Activated gamma-delta T cell treated with anti-CD3 and anti-CD28 coated beads, Interleukin-2, amount 50 U/mL, for 16 hours (primary cell): ENCODE measurements around the gene PLCH2.

Source experiments
- DNase-seq: peaks from one replicate; pipeline ENCODE4 v3.0.0-alpha.2; 2020; ENCODE audit warnings: low read depth

The PLCH2 gene

GRCh38 chr1:2477791-2478499 lies 1.9 kb downstream of the PLCH2 start:
- DNase-seq, result no peak

- no peak for DNase-seq
These were observed 3.1 kb downstream of the PLCH2 start for GRCh38 chr1:2479186-2479585.

GRCh38 chr1:2479618-2480017 lies 3.5 kb downstream of the PLCH2 start:
- DNase-seq, result no peak

- no peak for DNase-seq
These were observed 4.3 kb downstream of the PLCH2 start for GRCh38 chr1:2480236-2480985.

GRCh38 chr1:2480986-2481364 lies 4.9 kb downstream of the PLCH2 start:
- no peak for DNase-seq

- DNase-seq, result no peak
These were observed 5.8 kb downstream of the PLCH2 start for GRCh38 chr1:2481885-2482284.

- DNase-seq, result no peak
These were observed 6.5 kb downstream of the PLCH2 start for GRCh38 chr1:2482588-2482987.

GRCh38 chr1:2483026-2483425 lies 6.9 kb downstream of the PLCH2 start:
- no peak for DNase-seq

- no peak for DNase-seq
These were observed 7.9 kb downstream of the PLCH2 start for GRCh38 chr1:2483970-2484369.

- DNase-seq, result no peak
These were observed 10.0 kb downstream of the PLCH2 start for GRCh38 chr1:2486041-2486440.

GRCh38 chr1:2486558-2486957 lies 10.5 kb downstream of the PLCH2 start:
- DNase-seq, result no peak

- DNase-seq, result no peak
These were observed 12.6 kb downstream of the PLCH2 start for GRCh38 chr1:2488688-2489087.

- no peak for DNase-seq
These were observed 13.5 kb downstream of the PLCH2 start for GRCh38 chr1:2489615-2490014.

GRCh38 chr1:2492091-2492490 lies 16.0 kb downstream of the PLCH2 start:
- no peak for DNase-seq

- no peak for DNase-seq
These were observed 17.1 kb downstream of the PLCH2 start for GRCh38 chr1:2493218-2493617.

GRCh38 chr1:2493691-2494322 lies 17.7 kb downstream of the PLCH2 start:
- DNase-seq, result peak; percentile 2

GRCh38 chr1:2494323-2494693 lies 18.2 kb downstream of the PLCH2 start:
- no peak for DNase-seq

GRCh38 chr1:2495026-2495425 lies 18.9 kb downstream of the PLCH2 start:
- DNase-seq, result no peak

- no peak for DNase-seq
These were observed 19.5 kb downstream of the PLCH2 start for GRCh38 chr1:2495546-2495945.

- peak; percentile 15 for DNase-seq
These were observed 20.1 kb downstream of the PLCH2 start for GRCh38 chr1:2496087-2496622.

GRCh38 chr1:2496746-2497145 lies 20.7 kb downstream of the PLCH2 start:
- no peak for DNase-seq

- DNase-seq, result no peak
These were observed 21.8 kb downstream of the PLCH2 start for GRCh38 chr1:2497891-2498290.

- DNase-seq, result no peak
These were observed 22.6 kb downstream of the PLCH2 start for GRCh38 chr1:2498648-2499047.
